HUES64 (cell line): ENCODE results near the gene VOPP1.

Experiments used
- H3K27ac ChIP-seq: 2 replicates; pipeline ENCODE4 v1.7.0; 2013; ENCODE audit warnings: low read depth, low read length, inconsistent platforms
- H3K27me3 ChIP-seq: 2 replicates; pipeline ENCODE4 v1.6.1; 2013; ENCODE audit warnings: mild to moderate bottlenecking, low read length; ENCODE audit not compliant: insufficient read depth
- H3K36me3 ChIP-seq: 2 replicates; pipeline ENCODE4 v1.6.1; 2013; ENCODE audit warnings: mild to moderate bottlenecking, low read length; ENCODE audit not compliant: insufficient read depth
- H3K4me1 ChIP-seq: 2 replicates; pipeline ENCODE4 v1.6.1; 2013; ENCODE audit warnings: mild to moderate bottlenecking, low read length, moderate library complexity; ENCODE audit not compliant: insufficient read depth
- H3K4me3 ChIP-seq: 2 replicates; pipeline ENCODE4 v1.5.1; 2013; ENCODE audit warnings: mild to moderate bottlenecking, low read length, moderate library complexity
- H3K9ac ChIP-seq: 2 replicates; pipeline ENCODE4 v1.6.1; 2013; ENCODE audit warnings: mild to moderate bottlenecking, low read depth, low read length
- H3K9me3 ChIP-seq: 2 replicates; pipeline ENCODE4 v1.6.1; 2013; ENCODE audit warnings: low read depth, low read length; ENCODE audit not compliant: insufficient read depth
- WGBS: fragments of 150-250, 120-280 bp; methylation state at CpG from one replicate; pipeline ENCODE4 v1.1.7; 2013; ENCODE audit warnings: missing lambda C conversion rate; 5-methylcytosine and 5-hydroxymethylcytosine counted together

The VOPP1 gene

DNA sequence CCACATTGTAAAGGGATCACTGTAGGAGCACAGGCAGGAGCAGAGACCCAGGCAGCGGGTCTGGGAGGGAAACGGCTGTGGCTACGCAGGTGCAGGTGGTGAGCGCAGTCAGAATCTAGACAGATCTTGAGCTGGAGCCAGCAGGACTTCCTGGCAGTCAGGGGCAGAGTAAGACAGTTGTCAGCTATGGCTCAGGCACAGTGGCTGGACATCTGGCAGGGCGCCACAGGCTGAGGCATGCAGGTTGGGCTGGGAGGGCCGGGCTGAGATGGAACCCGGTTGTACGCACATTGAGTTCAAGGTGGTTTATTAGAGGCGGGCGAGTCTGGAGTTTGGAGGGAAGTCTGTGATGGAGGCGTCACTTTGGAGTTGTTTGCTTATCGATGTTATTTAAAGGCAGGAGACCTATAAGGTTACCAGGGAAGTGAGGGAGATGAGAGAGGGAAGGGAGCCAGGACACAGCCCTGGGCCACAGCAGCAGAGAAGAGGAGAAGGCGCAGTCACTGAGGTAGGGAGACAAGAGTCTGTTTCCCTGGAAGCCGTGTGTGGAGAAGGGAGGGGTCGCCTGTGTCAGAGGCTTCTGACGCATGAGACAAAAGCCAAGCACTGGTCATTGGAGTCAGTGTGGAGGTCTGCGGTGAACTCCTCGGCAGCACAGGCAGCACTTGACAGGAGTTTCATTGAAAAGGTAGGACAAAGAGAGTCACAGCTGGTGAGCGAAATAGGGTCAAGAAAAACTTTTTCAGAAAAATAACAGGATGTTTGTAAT lies 133.4 kb downstream of the VOPP1 start:
- Histone ChIP-seq H3K9me3 (no peaks in the 10 kb centered on the region), H3K27me3 (no peaks in the 10 kb centered on the region), H3K36me3 (no peaks in the 10 kb centered on the region), H3K4me3 (no peak overlapping the region), H3K9ac (no peak overlapping the region), H3K27ac (no peak overlapping the region), H3K4me1 (no peaks in the 10 kb centered on the region)
- 87% methylated on average over 19 of the region's 19 CpGs for WGBS

GRCh38 chr7:55438085-55438756 lies 134.1 kb downstream of the VOPP1 start:
- Histone ChIP-seq H3K27me3 (no peaks in the 10 kb centered on the region), H3K9me3 (no peaks in the 10 kb centered on the region), H3K27ac (no peak overlapping the region), H3K4me3 (no peak overlapping the region), H3K36me3 (no peaks in the 10 kb centered on the region), H3K9ac (no peak overlapping the region), H3K4me1 (no peaks in the 10 kb centered on the region)
- WGBS: 92% methylated on average over 13 of the region's 13 CpGs

GRCh38 chr7:55437375-55437774 lies 134.9 kb downstream of the VOPP1 start:
- 85% methylated on average over 1 of the region's 1 CpG for WGBS
- H3K4me1 ChIP-seq: no peaks in the 10 kb centered on the region
- no peaks in the 10 kb centered on the region for H3K9me3 ChIP-seq
- H3K36me3 ChIP-seq: 0 out of 2 replicates have a peak, but pooled peaks cover 2% of the 10 kb centered on the region
- no peaks in the 10 kb centered on the region for H3K27me3 ChIP-seq
- no peak overlapping the region for H3K9ac ChIP-seq
- H3K4me3 ChIP-seq: no peak overlapping the region
- H3K27ac ChIP-seq: no peak overlapping the region

- no peak overlapping the region for H3K9ac ChIP-seq
- H3K27me3 ChIP-seq: no peaks in the 10 kb centered on the region
- H3K36me3 ChIP-seq: 0 out of 2 replicates have a peak, but pooled peaks cover 3% of the 10 kb centered on the region
- H3K4me1 ChIP-seq: no peaks in the 10 kb centered on the region
- H3K9me3 ChIP-seq: no peaks in the 10 kb centered on the region
- 93% methylated on average over 10 of the region's 10 CpGs for WGBS
- H3K27ac ChIP-seq: no peak overlapping the region
- no peak overlapping the region for H3K4me3 ChIP-seq
These were observed 135.8 kb downstream of the VOPP1 start for GRCh38 chr7:55436457-55436856.

- Histone ChIP-seq H3K4me3 (no peak overlapping the region), H3K4me1 (no peaks in the 10 kb centered on the region), H3K9ac (no peak overlapping the region), H3K36me3 (0 out of 2 replicates have a peak, but pooled peaks cover 3% of the 10 kb centered on the region), H3K27me3 (no peaks in the 10 kb centered on the region), H3K27ac (no peak overlapping the region), H3K9me3 (no peaks in the 10 kb centered on the region)
- WGBS: 88% methylated on average over 10 of the region's 10 CpGs
These were observed 136.8 kb downstream of the VOPP1 start for GRCh38 chr7:55435466-55435865.

GRCh38 chr7:55432939-55433784 lies 139.1 kb downstream of the VOPP1 start:
- WGBS: 81% methylated on average over 12 of the region's 13 CpGs
- Histone ChIP-seq H3K9ac (no peak overlapping the region), H3K27me3 (no peaks in the 10 kb centered on the region), H3K4me1 (no peaks in the 10 kb centered on the region), H3K36me3 (peaks cover 7% of the 10 kb centered on the region; the same call in 1 of the 2 replicates), H3K4me3 (no peak overlapping the region), H3K27ac (no peak overlapping the region), H3K9me3 (no peaks in the 10 kb centered on the region)

- H3K36me3 ChIP-seq: peaks cover 8% of the 10 kb centered on the region; the same call in 1 of the 2 replicates
- H3K27ac ChIP-seq: no peak overlapping the region
- H3K27me3 ChIP-seq: no peaks in the 10 kb centered on the region
- no peak overlapping the region for H3K4me3 ChIP-seq
- 93% methylated on average over 3 of the region's 3 CpGs for WGBS
- H3K9ac ChIP-seq: no peak overlapping the region
- no peaks in the 10 kb centered on the region for H3K9me3 ChIP-seq
- H3K4me1 ChIP-seq: no peaks in the 10 kb centered on the region
These were observed 139.8 kb downstream of the VOPP1 start for GRCh38 chr7:55432506-55432905.

DNA sequence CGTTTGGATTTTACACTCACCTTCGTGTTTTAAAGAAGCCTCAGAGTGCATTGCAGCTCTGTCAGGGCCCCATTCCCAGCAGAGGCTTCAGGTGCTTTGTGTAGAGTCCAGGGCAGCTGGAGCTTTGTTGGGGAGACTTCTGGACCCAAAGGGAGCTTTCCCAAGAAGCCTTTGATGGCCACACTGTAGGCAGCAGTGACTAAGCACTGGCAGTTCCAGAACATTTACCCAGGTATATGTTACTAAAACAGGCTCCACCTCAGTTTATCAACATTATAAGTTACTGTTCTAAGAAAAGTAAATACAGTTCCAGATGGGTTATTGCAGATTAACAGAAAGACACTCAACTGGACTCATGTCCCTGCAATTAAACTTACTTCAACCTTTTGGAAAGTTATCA lies 140.4 kb downstream of the VOPP1 start:
- Histone ChIP-seq H3K9me3 (no peaks in the 10 kb centered on the region), H3K4me3 (no peak overlapping the region), H3K9ac (no peak overlapping the region), H3K27me3 (no peaks in the 10 kb centered on the region), H3K27ac (no peak overlapping the region), H3K4me1 (peaks cover 2% of the 10 kb centered on the region; the same call in 1 of the 2 replicates), H3K36me3 (peaks cover 8% of the 10 kb centered on the region; the same call in 1 of the 2 replicates)
- 59% methylated on average over 2 of the region's 2 CpGs for WGBS

DNA sequence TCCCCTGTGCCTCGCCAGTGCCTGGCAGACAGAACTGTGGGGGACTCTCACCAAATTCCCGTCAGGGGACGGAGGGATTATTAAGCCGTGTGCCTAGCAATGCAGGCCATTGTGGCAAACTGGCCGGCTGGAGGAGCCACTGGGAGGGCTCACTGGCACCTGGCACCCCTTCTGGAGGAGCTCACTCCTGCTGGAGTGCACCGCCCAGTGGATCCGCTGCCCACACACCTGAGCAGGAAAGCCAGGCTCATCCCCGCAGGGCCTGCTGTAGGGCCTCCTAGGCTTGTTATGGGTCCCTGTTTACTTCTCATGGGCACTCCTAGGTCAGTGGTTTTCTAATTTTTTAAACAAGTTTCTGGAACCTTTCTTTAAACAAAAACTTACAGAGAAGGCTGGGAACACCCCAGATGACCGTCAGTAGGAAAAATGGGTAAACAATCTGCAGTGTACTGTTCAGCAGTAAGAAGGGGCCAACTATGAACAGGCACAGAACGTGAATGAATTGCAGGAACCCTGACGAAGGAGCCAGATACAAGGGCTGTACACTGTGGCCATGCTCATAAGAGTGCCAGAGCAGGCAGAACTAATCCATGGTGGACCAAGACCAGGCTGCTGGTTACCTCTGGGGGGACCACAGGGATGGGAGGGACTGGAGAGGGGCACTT lies 142.3 kb downstream of the VOPP1 start:
- H3K4me3 ChIP-seq: no peak overlapping the region
- WGBS: 89% methylated on average over 11 of the region's 11 CpGs
- peaks cover 20% of the 10 kb centered on the region; the same call in 1 of the 2 replicates for H3K36me3 ChIP-seq
- no peak overlapping the region for H3K9ac ChIP-seq
- no peaks in the 10 kb centered on the region for H3K9me3 ChIP-seq
- no peaks in the 10 kb centered on the region for H3K27me3 ChIP-seq
- no peak overlapping the region for H3K27ac ChIP-seq
- H3K4me1 ChIP-seq: peaks cover 11% of the 10 kb centered on the region

- WGBS: 87% methylated on average over 11 of the region's 11 CpGs
- no peak overlapping the region for H3K9ac ChIP-seq
These were observed 144.5 kb downstream of the VOPP1 start for GRCh38 chr7:55427800-55428199.

More at GRCh38 chr7:55427800-55428199, 144.5 kb downstream of the VOPP1 start:
- H3K9me3 ChIP-seq: no peaks in the 10 kb centered on the region
- H3K27me3 ChIP-seq: no peaks in the 10 kb centered on the region
- H3K27ac ChIP-seq: no peak overlapping the region
- H3K4me1 ChIP-seq: peaks cover 16% of the 10 kb centered on the region
- no peak overlapping the region for H3K4me3 ChIP-seq
- peaks cover 20% of the 10 kb centered on the region; the same call in 1 of the 2 replicates for H3K36me3 ChIP-seq
